ENCODE data around the gene SCN7A. TPM values are rescaled to one million over a fixed set of nuclear protein-coding genes. Genes with fewer than 3 reads are reported as not detected.

The SCN7A gene
- total RNA-seq, 4 donors from 2014 or later = 0.99 to 23.1 (median 3.5) TPM

- DNase-seq = no peak
- TF ChIP-seq CTCF (IDR thresholded peaks at IDR 0.05) (no peak), POLR2A (IDR thresholded peaks at IDR 0.05) (no peak)
- Histone ChIP-seq H3K27ac (no peak overlapping the region), H3K36me3 (no peaks in the 10 kb centered on the region), H3K4me3 (no peak overlapping the region), H3K27me3 (no peaks in the 10 kb centered on the region), H3K9me3 (no peaks in the 10 kb centered on the region), H3K4me1 (no peaks in the 10 kb centered on the region)
- intact Hi-C loops (cut with DNase I) = no loop called here
- WGBS, 2 donors = 79 to 80% methylated on average over 7 of the region's 7 CpGs
These were observed 136.7 kb downstream of the SCN7A start for GRCh38 chr2:166357068-166357949.

Other genes starting within 250 kb of the SCN7A start
- 1 to 10 TPM in 2 of 4 donors, under 1 TPM in 2; 0.13 to 1.9 (median 0.77) TPM for gene SCN9A, start 118.3 kb downstream of the SCN7A start, total RNA-seq

All from esophagus squamous epithelium (tissue), 5 donors.